ENCODE measurements around the gene EYS. TPM values are rescaled to one million over a fixed set of nuclear protein-coding genes. Genes with fewer than 3 reads are reported as not detected.

Gene EYS
- total and polyA plus RNA-seq, 2 experiments from 2014 or later, result under 0.01 to 0.15 TPM

GRCh38 chr6:64299176-64299575 lies 1407.8 kb downstream of the EYS start:
- no peaks in the 10 kb centered on the region for H3K9me3 ChIP-seq (ENCODE audit: low read depth)
- no peak overlapping the region for H3K4me3 ChIP-seq

GRCh38 chr6:64294034-64294433 lies 1413.0 kb downstream of the EYS start:
- no peak for TF ChIP-seq CTCF (IDR thresholded peaks at IDR 0.05; ENCODE audit: low read depth, low read length)
- Histone ChIP-seq H3K27ac (no peak overlapping the region), H3K4me3 (no peak overlapping the region), H3K4me1 (ENCODE audit: low read depth) (no peaks in the 10 kb centered on the region), H3K36me3 (no peaks in the 10 kb centered on the region), H3K9me3 (ENCODE audit: low read depth) (no peaks in the 10 kb centered on the region), H3K27me3 (no peaks in the 10 kb centered on the region)
- DNase-seq (ENCODE audit: low read depth in 1 of 2, low spot score in 1 of 2), result no peak

More at GRCh38 chr6:64299176-64299575, 1407.8 kb downstream of the EYS start:
- no peaks in the 10 kb centered on the region for H3K4me1 ChIP-seq (ENCODE audit: low read depth)
- no peak for DNase-seq (ENCODE audit: low read depth in 1 of 2, low spot score in 1 of 2)
- H3K27ac ChIP-seq, result no peak overlapping the region
- H3K27me3 ChIP-seq, result no peaks in the 10 kb centered on the region
- H3K36me3 ChIP-seq, result no peaks in the 10 kb centered on the region
- no peak for TF ChIP-seq CTCF (IDR thresholded peaks at IDR 0.05; ENCODE audit: low read depth, low read length)

GRCh38 chr6:64293298-64293697 lies 1413.7 kb downstream of the EYS start:
- Histone ChIP-seq H3K27me3 (no peaks in the 10 kb centered on the region), H3K4me1 (ENCODE audit: low read depth) (no peaks in the 10 kb centered on the region), H3K9me3 (ENCODE audit: low read depth) (no peaks in the 10 kb centered on the region), H3K27ac (no peak overlapping the region), H3K4me3 (no peak overlapping the region), H3K36me3 (no peaks in the 10 kb centered on the region)
- DNase-seq (ENCODE audit: low read depth in 1 of 2, low spot score in 1 of 2), result peak in 1 of 2 donors; percentile 18
- no peak for TF ChIP-seq CTCF (IDR thresholded peaks at IDR 0.05; ENCODE audit: low read depth, low read length)

- H3K9me3 ChIP-seq (ENCODE audit: low read depth), result no peaks in the 10 kb centered on the region
- H3K27ac ChIP-seq, result no peak overlapping the region
- no peak overlapping the region for H3K4me3 ChIP-seq
- no peaks in the 10 kb centered on the region for H3K4me1 ChIP-seq (ENCODE audit: low read depth)
- H3K27me3 ChIP-seq, result no peaks in the 10 kb centered on the region
- no peak for TF ChIP-seq CTCF (IDR thresholded peaks at IDR 0.05; ENCODE audit: low read depth, low read length)
- H3K36me3 ChIP-seq, result no peaks in the 10 kb centered on the region
- no peak for DNase-seq (ENCODE audit: low read depth in 1 of 2, low spot score in 1 of 2)
Observed at GRCh38 chr6:64290867-64291266, 1416.2 kb downstream of the EYS start.

- Histone ChIP-seq H3K36me3 (no peaks in the 10 kb centered on the region), H3K27ac (no peak overlapping the region), H3K9me3 (ENCODE audit: low read depth) (no peaks in the 10 kb centered on the region), H3K4me1 (ENCODE audit: low read depth) (no peaks in the 10 kb centered on the region), H3K4me3 (no peak overlapping the region), H3K27me3 (no peaks in the 10 kb centered on the region)
- DNase-seq (ENCODE audit: low read depth in 1 of 2, low spot score in 1 of 2), result no peak
- TF ChIP-seq CTCF (IDR thresholded peaks at IDR 0.05; ENCODE audit: low read depth, low read length), result no peak
Observed at GRCh38 chr6:64289931-64290330, 1417.1 kb downstream of the EYS start.

GRCh38 chr6:64288351-64288750 lies 1418.7 kb downstream of the EYS start:
- no peaks in the 10 kb centered on the region for H3K9me3 ChIP-seq (ENCODE audit: low read depth)
- H3K36me3 ChIP-seq, result no peaks in the 10 kb centered on the region
- H3K4me3 ChIP-seq, result no peak overlapping the region
- no peak overlapping the region for H3K27ac ChIP-seq
- no peak for DNase-seq (ENCODE audit: low read depth in 1 of 2, low spot score in 1 of 2)
- TF ChIP-seq CTCF (IDR thresholded peaks at IDR 0.05; ENCODE audit: low read depth, low read length), result no peak
- no peaks in the 10 kb centered on the region for H3K27me3 ChIP-seq
- H3K4me1 ChIP-seq (ENCODE audit: low read depth), result no peaks in the 10 kb centered on the region

Measured in cardiac muscle cell (in vitro differentiated cells and primary cell).